Tongue (tissue), 2 donors: Measurements from ENCODE around the gene MOK. TPM values are rescaled to one million over a fixed set of nuclear protein-coding genes. Genes with fewer than 3 reads are reported as not detected.
"Not testable (repeated sequence)": the region's sequence is repeated elsewhere in the genome, so short reads cannot be mapped to it uniquely, and the experiment has no call there.

Source experiments
- DNase-seq: peaks from one replicate; pipeline ENCODE4 v3.0.0-alpha.2; 2015
- total RNA-seq: library from RNA; depleted of rRNA; stranded (reverse); fragments of >200 nt; gene quantifications from one replicate; pipeline ENCODE4 v1.2.3, GENCODE V29; 2014

MOK gene
- total RNA-seq, 1 donor from 2014 or later: 14.2 TPM

GRCh38 chr14:102321456-102322422, 16.8 kb upstream of the MOK start:
- DNase-seq: no peak

GRCh38 chr14:102320671-102321455, 15.9 kb upstream of the MOK start:
- DNase-seq: no peak

- DNase-seq: peak; percentile 66
Observed at GRCh38 chr14:102320033-102320660, 15.2 kb upstream of the MOK start.

- peak; percentile 96 for DNase-seq
Observed at GRCh38 chr14:102319351-102320032, 14.5 kb upstream of the MOK start, which contains the start of gene ZNF839. Gene ZNF839, plus strand, starts transcription at chr14:102319746. Its CDS starts 20 bp downstream, at chr14:102319766.

GRCh38 chr14:102318781-102319276, 13.9 kb upstream of the MOK start:
- no peak for DNase-seq

GRCh38 chr14:102317564-102318248, 12.7 kb upstream of the MOK start:
- DNase-seq: peak; percentile 83

- peak; percentile 97 for DNase-seq
Observed at GRCh38 chr14:102316743-102317563, 12.0 kb upstream of the MOK start.

- no peak for DNase-seq
Observed at GRCh38 chr14:102316338-102316742, 11.4 kb upstream of the MOK start.

- no peak for DNase-seq
Observed at GRCh38 chr14:102315121-102315520, 10.2 kb upstream of the MOK start.

- DNase-seq: peak; percentile 92
Observed at GRCh38 chr14:102314242-102315011, 9.5 kb upstream of the MOK start.

- DNase-seq: no peak
Observed at GRCh38 chr14:102303664-102304063, 1.3 kb downstream of the MOK start.

- DNase-seq: not testable (repeated sequence)
Observed at GRCh38 chr14:102298303-102299070, 6.5 kb downstream of the MOK start.

GRCh38 chr14:102297436-102298170, 7.4 kb downstream of the MOK start:
- no peak for DNase-seq

GRCh38 chr14:102295270-102295669, 9.7 kb downstream of the MOK start:
- no peak for DNase-seq

- peak; percentile 45 for DNase-seq
Observed at GRCh38 chr14:102293781-102294180, 11.2 kb downstream of the MOK start.

- DNase-seq: no peak
Observed at GRCh38 chr14:102292441-102292840, 12.5 kb downstream of the MOK start.

- no peak for DNase-seq
Observed at GRCh38 chr14:102288139-102288538, 16.8 kb downstream of the MOK start.

- no peak for DNase-seq
Observed at GRCh38 chr14:102285106-102285505, 19.9 kb downstream of the MOK start.
